Peyer's patch (tissue), 4 donors: ENCODE data around the gene ITIH5.

Experiments
- POLR2A ChIP-seq, 2 donors: fragments of 450-650 bp; IDR thresholded peaks; one replicate each; pipeline ENCODE4 v1.5.1; 2017; ENCODE audit warnings: antibody characterized with exemption in 2 of 2, mild to moderate bottlenecking in 2 of 2, moderate library complexity in 2 of 2
- TF ChIP-seq, protein P1 (sequence below), 6 experiments: fragments of 450-650 bp in 4 of 6; fragments of 200-600 bp in 2 of 6; sonication (generic) in 1 of 6; IDR thresholded peaks; one replicate each; pipeline ENCODE4 v1.5.1; 2017 to 2019; ENCODE audit warnings: antibody characterized with exemption in 6 of 6, mild to moderate bottlenecking in 3 of 6, moderate library complexity in 1 of 6

DNA sequence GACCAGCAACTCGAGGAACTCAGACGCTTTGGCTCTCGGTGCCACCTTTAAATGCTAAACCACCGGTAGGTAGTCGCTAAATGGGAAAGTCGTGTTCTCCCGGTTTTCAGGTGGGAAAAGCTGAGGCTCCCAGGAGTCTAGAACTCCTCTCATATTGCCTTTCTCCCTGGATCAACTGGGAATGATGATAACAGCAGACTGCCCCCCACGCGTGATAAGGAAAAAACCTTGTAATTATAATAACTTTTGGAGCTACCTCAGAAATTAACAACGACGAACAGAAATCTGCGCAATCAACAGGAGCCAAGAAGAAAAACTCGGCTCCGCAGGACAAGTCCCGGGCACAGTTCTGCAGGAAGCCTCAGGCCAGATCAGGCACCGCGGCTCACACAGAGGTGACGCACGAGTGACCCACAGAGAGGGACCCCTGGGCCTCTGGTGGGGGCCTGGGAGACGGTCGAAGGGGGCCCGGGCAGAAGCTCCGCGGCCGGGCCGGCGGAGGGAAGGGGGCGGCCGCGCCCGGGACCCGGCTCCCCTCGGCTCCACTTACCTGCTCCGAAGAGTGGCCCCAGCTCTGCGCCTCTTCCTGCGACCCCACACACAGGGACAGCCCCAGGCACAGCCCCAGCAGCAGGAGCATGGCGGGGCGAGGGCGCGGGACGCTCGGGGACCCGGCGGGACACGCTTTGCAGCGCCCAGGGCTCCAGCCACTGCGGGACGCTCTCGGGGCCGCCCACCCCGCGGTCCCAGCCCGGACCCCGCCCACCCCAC is at the start of gene ITIH5:
- TF ChIP-seq, protein P1, sequence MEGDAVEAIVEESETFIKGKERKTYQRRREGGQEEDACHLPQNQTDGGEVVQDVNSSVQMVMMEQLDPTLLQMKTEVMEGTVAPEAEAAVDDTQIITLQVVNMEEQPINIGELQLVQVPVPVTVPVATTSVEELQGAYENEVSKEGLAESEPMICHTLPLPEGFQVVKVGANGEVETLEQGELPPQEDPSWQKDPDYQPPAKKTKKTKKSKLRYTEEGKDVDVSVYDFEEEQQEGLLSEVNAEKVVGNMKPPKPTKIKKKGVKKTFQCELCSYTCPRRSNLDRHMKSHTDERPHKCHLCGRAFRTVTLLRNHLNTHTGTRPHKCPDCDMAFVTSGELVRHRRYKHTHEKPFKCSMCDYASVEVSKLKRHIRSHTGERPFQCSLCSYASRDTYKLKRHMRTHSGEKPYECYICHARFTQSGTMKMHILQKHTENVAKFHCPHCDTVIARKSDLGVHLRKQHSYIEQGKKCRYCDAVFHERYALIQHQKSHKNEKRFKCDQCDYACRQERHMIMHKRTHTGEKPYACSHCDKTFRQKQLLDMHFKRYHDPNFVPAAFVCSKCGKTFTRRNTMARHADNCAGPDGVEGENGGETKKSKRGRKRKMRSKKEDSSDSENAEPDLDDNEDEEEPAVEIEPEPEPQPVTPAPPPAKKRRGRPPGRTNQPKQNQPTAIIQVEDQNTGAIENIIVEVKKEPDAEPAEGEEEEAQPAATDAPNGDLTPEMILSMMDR (IDR thresholded peaks at IDR 0.05) = no peak
- no peak for TF ChIP-seq POLR2A (IDR thresholded peaks at IDR 0.05)
